GM18858 (cell line): Measurements from ENCODE around the gene FAM241A.
"Not testable (repeated sequence)": the region's sequence is repeated elsewhere in the genome, so short reads cannot be mapped to it uniquely, and the experiment has no call there.

ENCODE experiments used
- ATAC-seq: cut with Tn5 transposase; IDR thresholded peaks from one replicate; pipeline ENCODE4 v1.9.1; 2021; ENCODE audit not compliant: unreplicated experiment

Gene FAM241A

DNA sequence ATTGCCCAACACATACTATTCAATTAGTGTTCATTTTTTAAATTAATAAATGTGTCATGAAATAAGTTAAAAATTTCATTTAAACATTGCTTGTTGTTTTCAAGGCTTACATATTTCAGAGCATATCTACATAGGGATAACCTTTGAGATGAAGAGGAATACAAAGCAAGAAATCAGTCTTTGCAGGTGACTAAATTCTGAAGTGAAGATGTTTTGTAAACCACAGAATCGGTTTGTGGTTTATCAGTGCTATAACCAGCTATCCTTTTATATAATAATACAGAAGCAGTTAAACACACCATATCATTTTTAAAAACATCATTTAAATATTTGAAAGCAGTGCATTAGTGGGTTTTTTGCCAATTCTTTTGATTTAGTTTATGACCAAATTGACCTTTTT lies 26.9 kb downstream of the FAM241A start:
- peak; percentile 81 for ATAC-seq

DNA sequence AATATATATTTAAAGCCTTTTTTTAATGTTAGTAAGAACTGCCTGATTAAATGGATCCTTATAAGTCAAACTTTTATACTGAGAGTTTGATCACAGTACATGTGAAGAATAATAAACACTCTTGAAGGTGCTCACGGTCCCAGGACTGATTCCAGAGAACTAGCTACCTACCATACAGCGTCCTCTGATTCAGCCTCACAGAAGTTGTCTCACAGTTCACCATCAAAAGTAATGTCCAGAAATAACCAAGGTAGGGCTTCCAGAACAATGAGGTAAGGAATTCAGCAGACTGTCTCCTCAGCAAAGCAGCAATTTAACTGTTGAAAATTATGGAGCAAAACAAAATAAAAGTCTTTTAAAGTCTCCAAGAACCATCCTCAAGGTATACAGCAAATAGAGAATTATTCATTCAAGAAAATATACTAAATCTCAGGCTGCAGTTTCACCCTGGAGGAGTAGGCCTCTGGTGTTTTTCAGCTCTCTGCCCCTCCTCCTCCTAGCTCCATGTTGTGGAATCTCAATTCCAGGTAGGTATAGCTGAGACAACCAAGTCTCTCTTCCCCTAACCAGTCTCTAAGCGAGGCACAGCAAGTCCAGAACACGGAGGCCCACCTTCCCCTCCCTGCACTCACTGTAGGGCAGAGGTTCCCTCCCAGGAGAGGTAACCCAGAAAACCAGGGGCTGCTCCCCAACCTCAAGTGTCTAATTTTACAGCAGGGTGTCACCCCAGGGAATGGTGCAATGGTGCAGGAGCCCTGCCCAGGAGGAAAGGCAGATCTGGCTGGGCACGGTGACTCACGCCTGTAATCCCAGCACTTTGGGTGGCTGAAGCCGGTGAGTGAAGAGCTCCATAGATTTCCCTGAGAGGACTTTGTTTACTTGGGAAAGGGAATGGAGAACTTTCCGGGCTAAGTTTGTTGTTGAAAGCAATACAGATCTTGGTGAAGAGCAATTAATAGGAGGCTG lies 28.6 kb downstream of the FAM241A start:
- ATAC-seq, result no peak

DNA sequence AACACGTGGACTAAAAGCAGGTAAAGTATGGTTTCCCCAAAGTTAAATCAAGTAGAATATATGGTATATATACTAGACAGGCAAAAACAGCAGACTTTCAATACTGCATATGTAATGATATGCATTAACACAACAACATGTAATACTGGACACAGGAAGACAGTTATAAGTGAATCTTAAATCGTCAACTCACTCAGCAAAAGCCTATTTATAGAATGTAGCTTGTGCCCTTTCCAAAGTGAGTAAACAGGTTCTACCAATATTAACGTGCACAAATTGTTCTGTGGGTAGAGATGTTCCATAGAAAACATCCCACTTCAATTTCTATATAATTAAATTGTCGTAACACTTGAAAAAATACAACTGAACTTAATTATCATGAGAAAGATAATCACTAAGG lies 30.6 kb downstream of the FAM241A start:
- ATAC-seq, result no peak

DNA sequence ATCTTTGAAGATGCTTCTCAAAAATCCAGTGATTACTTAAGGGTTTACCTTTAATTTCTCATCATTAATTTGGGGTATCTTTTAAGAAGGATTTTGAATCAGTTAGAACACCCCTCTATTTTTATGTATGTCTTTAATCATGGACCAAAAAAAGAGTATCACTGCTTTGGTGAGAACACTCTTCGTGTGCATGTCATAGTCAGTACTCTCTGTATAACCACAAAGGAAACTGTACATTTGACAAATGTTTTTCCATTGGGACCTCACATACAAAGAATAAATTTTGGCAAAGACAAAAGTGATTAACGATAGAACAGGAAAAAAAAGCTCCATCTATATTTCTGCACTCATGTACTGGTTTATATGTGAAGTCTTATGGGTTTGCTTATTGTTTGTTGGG lies 31.3 kb downstream of the FAM241A start:
- no peak for ATAC-seq

DNA sequence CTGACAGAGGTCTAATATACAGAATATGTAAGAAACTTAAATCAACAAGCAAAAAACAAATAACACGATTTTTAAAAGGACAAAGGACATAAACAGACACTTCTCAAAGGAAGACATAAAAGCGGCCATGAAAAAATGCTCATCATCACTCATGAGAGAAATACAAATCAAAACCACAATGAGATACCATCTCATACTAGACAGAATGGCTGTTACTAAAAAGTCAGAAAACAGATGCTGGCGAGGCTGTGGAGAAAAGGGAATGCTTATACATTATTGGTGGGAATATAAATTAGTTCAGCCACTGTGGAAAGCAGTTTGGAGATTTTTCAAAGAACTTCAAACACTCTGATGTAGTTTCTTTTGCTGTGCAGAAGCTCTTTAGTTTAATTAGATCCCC lies 33.5 kb downstream of the FAM241A start:
- ATAC-seq, result not testable (repeated sequence)

DNA sequence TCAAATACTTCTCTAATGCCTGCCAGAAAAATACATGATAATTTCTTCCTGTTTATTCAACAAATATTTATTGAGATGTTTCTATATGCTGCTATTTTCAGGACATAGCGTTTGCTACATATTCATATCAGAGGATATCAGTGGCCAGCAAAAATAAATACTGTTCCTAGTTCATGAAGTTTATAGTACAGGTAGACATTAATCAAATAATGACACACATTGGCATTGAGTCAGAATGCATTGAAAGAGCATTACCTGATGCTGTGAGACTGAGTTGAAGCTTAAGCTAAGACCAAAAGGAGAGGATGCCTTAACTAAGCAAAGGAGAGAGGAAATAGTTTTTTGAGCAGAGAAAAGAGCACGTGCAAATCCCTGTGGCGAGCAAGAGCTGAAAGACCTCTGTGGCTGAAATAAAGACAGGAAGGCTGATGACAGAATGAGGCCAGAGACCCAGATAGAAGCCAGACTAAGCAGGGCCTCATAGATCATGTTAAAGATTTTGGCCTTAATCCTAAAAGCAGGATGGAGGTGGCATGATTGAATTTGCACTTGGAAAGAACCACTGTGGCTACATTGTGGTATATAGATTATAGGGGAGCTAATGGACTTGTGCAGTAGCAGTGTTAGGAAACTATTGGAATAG lies 36.2 kb downstream of the FAM241A start:
- no peak for ATAC-seq

DNA sequence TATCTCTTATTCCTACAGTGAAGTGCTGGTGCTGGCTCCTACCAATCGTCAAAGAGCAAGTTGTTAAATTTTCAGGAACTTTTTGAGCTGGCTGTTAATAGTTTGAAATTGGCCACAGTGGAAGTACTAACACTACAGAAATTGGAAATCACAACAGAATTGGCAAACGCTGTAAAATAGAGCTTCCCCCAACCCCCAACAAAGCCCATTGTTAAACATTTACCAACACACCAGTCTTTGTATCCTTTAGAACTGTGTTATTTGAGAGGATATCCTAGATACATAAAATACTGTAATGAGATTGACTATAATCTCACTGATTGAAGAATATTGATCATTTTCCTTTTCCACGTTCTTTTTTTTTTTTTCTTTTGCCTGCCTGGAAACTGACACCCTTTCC lies 37.4 kb downstream of the FAM241A start:
- no peak for ATAC-seq

DNA sequence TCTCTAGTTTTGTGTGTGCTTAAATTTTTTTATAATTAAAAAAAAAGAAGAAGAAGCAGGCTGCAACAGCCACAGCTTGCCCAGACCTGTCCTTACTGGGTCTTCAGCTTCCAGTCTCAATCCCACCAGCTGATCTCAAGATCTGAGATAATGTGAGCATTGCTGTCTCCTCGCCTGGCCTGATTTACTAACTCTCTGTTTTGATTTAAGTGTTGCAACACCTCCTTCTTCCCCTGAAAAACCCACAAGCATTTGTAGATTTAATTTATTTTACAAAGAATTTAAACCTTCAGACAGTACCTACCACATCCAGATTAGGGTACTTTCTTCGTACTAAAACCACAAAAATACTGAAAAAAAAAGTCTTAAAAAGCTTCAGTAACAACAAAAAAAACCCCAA lies 38.0 kb downstream of the FAM241A start:
- no peak for ATAC-seq

DNA sequence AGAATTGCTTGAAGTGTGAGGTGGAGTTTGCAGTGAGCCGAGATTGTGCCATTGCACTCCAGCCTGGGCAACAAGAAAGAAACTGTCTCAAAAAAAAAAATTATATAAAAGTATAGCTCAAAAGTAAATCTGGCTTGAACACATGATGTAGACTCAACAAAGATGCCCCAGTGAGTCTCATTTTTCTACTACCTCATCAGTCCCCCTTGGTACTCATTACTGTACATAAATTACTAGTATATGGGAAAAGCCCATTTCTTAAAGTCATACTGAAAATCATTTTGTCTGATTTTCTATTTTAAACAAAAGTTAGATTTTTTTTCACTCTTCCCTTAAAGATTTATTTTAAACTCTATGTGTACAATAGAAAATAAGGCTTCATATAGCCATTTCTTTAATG lies 39.2 kb downstream of the FAM241A start:
- ATAC-seq, result no peak

DNA sequence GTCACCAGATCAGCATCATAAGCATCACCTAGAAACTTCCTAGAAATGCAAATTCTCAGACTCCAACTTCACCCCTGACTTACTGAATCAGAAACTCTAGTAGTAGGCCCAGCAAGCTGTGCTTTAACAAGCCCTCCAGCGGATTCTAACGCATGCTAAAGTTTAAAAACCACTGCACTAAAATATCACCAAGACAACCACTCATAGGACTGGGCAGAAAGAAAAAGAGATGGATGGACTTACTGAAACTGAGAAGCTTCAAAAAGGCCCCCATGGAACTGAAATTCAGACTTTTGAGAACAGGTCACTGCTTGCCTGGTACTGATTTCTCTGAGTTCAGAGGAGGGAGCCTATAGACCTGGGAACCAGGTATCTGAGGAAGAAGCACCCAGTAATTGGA lies 40.1 kb downstream of the FAM241A start:
- ATAC-seq, result no peak

DNA sequence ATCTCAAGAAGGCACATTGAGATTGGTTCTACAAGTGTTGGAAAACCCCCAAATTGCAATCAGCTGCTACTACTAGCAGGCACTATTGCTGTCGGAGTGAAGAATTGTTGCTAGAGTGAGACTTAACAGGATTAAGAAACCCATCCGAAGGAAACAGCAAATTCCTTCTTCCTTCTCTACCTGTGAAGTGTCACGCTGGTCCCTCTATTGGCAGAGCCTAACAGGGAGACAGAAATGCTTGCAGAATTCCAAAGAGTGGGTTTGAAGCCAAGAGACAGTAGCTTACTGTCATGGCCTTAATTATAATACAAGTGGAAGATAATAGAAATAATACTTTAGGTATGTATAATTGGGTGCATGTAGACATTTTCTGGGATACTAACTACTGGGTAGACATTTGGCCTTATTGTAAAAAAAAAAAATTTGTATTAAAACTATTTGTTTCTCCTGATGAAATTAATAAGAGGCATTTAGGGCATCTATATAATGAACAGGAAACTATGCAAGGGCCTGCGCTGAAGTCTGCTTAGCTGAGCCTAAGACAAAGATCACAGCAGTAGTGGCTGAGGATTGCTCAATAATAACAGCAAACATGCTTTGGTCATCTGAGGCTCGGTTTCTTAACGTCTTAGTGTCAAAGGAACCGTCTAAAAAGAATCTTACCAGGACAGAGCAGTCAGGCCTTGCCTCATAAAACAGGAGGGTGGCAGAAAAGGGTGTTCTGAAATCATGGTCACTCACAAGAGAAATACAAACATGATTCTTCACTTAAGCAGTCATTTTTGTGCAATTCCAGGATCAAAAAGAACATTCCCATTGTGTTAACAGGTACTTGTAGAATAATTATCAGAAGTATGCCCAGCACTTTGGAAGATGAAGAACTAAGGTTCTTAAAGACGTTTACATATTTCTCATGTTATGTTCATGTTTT lies 40.8 kb downstream of the FAM241A start:
- no peak for ATAC-seq

DNA sequence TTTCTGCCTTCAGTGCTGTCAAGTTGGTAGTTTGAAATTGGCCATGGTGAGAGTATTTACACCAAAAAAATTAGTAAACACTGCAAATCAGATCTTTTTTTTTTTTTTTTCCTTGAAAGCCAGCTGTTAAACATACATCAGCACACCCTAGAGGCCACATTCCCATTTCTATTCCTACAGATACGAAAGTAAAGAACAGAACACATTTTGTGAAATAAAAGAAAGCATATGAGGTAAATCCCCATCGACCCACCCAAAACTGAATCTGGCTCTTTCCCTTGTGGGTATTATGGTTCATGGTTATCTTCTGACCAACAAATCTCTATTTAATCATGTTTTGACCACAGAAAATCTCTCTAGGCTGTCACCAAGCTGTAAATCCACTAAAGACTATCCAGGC lies 44.5 kb downstream of the FAM241A start:
- ATAC-seq, result no peak

DNA sequence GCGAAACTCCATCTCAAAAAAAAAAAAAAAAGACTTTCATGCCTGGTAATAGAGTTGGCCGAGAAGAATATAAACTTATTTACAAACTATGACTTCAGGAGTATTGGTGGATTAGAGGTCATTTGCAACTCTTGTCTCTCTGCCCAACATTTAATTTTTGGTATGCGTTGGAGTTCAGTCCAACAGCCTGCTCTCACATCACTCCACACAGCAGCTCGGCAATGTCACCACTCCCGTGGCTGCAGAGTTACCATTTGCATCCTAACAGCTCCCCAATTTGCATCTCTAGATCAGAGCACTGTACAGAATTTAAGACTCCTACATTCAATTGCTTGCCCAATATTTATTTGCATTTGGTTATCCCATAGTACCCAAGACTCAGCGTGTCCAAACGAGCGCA lies 45.4 kb downstream of the FAM241A start:
- ATAC-seq, result no peak

DNA sequence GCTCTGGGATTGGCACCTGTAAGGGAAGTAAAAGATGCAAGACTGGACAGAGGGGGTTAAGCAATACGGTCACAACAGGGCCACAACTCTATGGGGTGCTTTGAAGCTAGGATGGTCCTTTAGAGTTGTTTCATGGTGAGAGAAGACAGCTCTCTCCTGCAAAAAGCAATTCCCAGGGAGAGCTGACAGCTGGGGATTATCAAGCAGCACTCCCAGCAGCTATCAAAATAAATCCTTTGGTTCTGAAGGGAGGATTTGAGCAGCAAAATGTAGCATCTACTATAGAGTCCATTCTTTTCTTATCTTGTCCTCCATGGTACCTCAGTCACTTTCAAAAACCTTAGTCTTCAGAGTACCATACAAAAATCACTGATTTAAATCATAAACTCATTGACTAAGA lies 51.2 kb downstream of the FAM241A start:
- no peak for ATAC-seq

DNA sequence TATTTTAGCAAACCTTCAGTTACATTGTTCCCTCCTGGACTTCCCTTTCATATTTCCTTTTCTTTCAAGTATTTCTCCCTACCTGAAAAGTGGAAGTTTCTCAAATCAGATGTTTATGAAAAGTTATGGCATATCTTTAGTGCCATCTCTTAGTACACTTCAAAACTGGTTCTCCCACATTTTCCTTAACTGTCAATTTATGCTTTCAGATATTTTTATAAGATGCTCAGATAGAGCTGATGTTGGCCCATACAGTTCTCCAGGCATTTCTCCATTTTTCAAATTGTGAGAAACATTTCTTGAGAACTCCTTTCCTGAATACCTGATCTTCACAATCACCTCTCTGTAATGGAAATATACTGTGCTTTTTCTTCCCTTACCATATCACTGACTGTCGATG lies 53.8 kb downstream of the FAM241A start:
- ATAC-seq, result peak; percentile 2

DNA sequence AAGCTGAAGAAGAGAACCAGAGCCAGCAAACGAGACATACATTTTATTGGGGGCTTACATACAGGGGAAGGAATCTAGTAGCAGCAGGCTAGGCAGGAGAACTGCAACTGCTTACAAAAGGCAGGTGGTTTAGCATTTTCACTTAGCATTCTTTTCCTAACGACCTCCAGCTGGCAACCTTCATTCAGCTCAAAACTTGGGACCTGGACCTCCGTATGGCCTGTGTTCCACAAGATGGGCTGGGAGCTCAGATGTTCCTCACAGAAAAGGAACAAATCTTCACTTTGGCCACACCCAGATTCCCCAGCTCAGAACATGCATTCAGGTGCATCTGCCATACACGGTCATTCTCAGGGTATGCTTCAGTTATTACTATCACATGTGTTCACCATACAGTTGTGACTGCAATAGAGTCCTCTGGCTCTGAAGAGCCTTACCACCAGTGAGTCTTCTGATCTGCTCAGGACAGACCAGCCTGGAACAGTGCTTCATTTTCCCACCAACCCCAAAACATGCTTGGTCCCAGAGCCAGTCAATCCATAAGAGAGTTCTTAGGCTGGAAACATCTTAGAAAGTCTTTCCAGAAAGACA lies 56.8 kb downstream of the FAM241A start:
- ATAC-seq, result peak; percentile 33

DNA sequence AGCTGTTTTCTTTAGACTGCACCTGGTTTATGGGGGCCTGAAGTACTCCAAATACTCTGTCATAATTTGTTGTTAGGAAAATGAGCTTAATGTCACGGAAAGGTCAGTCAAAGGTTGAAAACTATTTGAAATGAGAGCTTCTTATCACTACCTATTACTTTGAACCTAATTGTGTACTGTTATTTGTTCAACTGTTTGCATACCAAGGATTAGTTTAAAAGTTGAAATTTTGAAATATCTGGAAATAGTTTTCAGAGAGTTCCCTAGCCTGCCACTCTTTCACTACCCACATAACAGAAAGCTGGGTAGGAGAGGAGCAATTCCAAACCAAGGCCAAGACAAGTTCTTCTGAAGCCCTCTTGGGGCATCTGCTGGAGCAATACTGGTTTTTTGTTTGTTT lies 58.3 kb downstream of the FAM241A start:
- ATAC-seq, result no peak

DNA sequence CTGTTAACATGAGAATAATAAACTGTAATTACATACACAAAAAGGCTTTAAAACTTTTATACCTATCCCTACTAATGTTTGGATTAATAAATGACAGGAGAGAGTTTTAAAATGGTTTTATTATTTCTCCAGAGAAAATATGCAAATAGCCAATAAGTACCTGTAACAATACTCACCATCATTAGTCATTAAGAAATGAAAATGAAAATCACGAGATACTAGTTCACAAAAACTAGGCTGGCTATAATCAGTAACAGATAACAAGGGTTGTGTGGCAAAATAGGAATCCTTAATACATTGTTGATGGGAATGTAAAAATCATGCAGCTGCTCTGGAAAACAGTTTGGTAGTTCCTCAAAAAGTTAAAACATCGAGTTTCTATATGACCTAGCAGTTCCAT lies 61.2 kb downstream of the FAM241A start:
- ATAC-seq, result no peak

DNA sequence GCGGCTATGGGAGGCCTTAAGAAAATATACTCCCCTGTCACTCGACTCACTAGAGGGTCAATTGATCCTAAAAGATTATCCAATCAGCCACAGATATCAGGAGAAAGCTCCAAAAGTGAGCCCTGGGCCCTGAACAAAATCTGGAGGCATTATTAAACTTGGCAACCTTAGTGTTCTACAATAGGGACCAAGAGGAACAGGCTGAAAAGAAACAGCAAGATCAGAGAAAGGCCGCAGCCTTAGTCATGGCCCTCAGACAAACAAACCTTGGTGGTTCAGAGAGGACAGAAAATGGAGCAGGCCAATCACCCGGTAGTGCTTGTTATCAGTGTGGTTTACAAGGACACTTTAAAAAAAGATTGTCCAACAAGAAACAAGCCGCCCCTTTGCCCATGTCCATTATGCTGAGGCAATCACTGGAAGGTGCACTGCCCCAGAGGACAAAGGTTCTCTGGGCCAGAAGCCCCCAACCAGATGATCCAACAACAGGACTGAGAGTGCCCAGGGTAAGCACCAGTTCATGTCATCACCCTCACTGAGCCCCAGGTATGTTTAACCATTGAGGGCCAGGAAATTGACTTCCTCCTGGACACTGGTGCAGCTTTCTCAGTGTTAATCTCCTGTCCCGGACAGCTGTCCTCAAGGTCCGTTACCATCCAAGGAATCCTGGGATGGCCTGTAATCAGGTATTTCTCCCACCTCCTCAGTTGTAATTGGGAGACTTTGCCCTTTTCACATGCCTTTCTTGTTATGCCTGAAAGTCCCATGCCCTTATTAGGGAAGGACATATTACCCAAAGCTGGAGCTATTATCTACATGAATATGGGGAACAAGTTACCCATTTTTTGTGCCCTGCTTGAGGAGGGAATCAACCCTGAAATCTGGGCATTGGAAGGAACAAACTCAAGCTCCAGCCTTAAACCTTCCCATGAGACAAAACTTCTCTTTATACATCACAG lies 63.2 kb downstream of the FAM241A start:
- ATAC-seq, result not testable (repeated sequence)

DNA sequence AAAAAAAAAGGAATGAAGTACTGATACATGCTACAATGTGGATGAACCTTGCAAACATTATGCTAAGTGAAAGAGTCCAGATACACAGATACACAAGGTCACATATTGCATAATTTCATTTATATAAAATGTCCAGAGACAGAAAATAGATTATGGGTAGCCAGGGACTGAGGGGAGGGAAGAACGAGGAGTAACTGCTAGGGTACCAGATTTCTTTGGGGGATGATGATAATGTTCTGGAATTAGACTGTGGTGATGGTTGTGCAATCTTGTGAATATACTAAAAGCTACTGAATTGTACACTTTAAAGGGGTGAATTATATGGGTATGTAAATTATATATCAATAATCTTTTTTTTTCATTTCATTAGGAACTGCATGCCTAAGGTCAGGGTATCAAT lies 65.5 kb downstream of the FAM241A start:
- no peak for ATAC-seq
